ENCODE results near the gene SRP54.

SRP54 gene

GRCh38 chr14:34964977-34965764 lies 17.6 kb upstream of the SRP54 start:
- Histone ChIP-seq H3K27me3 (ENCODE audit: insufficient read depth, low read depth, severe bottlenecking) (no peaks in the 10 kb centered on the region), H3K27ac (no peak overlapping the region), H3K4me3 (ENCODE audit: low read depth, low read length) (no peak overlapping the region), H3K36me3 (no peaks in the 10 kb centered on the region), H3K9me3 (ENCODE audit: severe bottlenecking) (no peaks in the 10 kb centered on the region)
- DNase-seq = no peak
- no peak for TF ChIP-seq CTCF (IDR thresholded peaks at IDR 0.05; ENCODE audit: low read depth, low read length)

GRCh38 chr14:34965912-34966311 lies 16.9 kb upstream of the SRP54 start:
- no peak for DNase-seq
- H3K36me3 ChIP-seq = no peaks in the 10 kb centered on the region
- H3K9me3 ChIP-seq (ENCODE audit: severe bottlenecking) = no peaks in the 10 kb centered on the region
- H3K4me3 ChIP-seq (ENCODE audit: low read depth, low read length) = no peak overlapping the region
- TF ChIP-seq CTCF (IDR thresholded peaks at IDR 0.05; ENCODE audit: low read depth, low read length) = no peak
- H3K27ac ChIP-seq = no peak overlapping the region
- H3K27me3 ChIP-seq (ENCODE audit: insufficient read depth, low read depth, severe bottlenecking) = no peaks in the 10 kb centered on the region

DNA sequence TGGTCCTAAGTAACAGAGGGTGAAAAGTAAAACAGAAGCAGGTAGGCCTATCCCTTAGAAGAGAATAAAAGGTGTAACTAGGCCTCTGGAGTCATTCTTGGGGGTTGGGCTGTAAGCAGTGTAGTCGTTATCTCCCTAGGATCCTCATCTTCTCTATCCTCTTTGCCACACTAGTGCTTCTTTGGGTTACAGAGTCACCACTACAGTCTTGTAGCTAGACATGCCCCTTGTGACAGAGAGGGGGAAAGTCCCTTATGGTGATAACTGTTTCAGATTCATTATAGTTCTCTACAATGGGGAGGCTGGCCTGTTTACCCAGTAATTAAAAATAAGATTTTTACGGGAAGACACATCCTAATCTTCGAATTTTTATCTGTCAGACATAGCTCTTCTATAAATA lies 16.4 kb upstream of the SRP54 start:
- DNase-seq = no peak
- Histone ChIP-seq H3K27ac (no peak overlapping the region), H3K4me3 (ENCODE audit: low read depth, low read length) (no peak overlapping the region), H3K27me3 (ENCODE audit: insufficient read depth, low read depth, severe bottlenecking) (no peaks in the 10 kb centered on the region), H3K36me3 (no peaks in the 10 kb centered on the region), H3K9me3 (ENCODE audit: severe bottlenecking) (no peaks in the 10 kb centered on the region)
- TF ChIP-seq CTCF (IDR thresholded peaks at IDR 0.05; ENCODE audit: low read depth, low read length) = no peak

DNA sequence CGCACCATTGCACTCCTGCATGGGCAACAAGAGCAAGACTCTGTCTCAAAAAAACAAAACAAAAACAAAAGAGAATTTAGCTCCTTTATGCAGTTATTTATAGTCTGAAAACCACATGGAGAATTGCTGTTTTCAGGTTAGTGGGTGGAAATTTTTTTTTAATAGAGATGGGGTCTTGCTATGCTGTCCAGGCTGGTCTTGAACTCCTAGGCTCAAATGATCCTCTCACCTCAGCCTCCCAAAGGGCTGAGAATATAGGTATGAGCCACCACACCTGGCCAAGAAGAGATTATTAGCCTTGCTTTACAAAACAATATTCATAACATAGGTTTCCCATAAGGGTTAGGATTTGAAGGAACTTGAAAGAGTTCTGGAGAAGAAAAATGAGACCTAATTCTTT lies 12.1 kb upstream of the SRP54 start:
- Histone ChIP-seq H3K36me3 (no peaks in the 10 kb centered on the region), H3K9me3 (ENCODE audit: severe bottlenecking) (no peaks in the 10 kb centered on the region), H3K4me3 (ENCODE audit: low read depth, low read length) (no peak overlapping the region), H3K27ac (no peak overlapping the region), H3K27me3 (ENCODE audit: insufficient read depth, low read depth, severe bottlenecking) (no peaks in the 10 kb centered on the region)
- no peak for DNase-seq
- no peak for TF ChIP-seq CTCF (IDR thresholded peaks at IDR 0.05; ENCODE audit: low read depth, low read length)

GRCh38 chr14:34971381-34971780 lies 11.4 kb upstream of the SRP54 start:
- Histone ChIP-seq H3K27ac (no peak overlapping the region), H3K27me3 (ENCODE audit: insufficient read depth, low read depth, severe bottlenecking) (no peaks in the 10 kb centered on the region), H3K4me3 (ENCODE audit: low read depth, low read length) (no peak overlapping the region), H3K36me3 (no peaks in the 10 kb centered on the region), H3K9me3 (ENCODE audit: severe bottlenecking) (no peaks in the 10 kb centered on the region)
- TF ChIP-seq CTCF (IDR thresholded peaks at IDR 0.05; ENCODE audit: low read depth, low read length) = no peak
- DNase-seq = no peak

DNA sequence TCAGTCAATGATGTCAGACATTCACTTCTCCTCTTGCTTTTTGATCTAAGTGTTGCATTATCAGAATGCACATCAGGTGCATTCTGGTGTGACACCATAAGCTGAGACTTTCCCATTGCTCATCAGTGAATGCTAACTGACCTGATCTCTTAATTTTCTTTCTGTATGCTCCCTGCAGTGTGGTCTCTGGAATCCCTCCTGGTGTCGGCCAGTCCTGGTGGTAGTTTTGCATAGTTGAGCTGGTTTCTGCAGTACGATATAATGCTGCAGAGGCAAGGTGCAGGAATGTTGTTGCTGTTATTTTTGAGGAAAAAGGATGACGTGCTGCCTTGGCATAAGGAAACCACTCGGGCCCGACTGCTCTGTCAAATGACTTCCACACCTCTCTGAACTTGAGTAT lies 11.0 kb upstream of the SRP54 start:
- Histone ChIP-seq H3K4me3 (ENCODE audit: low read depth, low read length) (no peak overlapping the region), H3K9me3 (ENCODE audit: severe bottlenecking) (no peaks in the 10 kb centered on the region), H3K36me3 (no peaks in the 10 kb centered on the region), H3K27ac (no peak overlapping the region), H3K27me3 (ENCODE audit: insufficient read depth, low read depth, severe bottlenecking) (no peaks in the 10 kb centered on the region)
- DNase-seq = no peak
- TF ChIP-seq CTCF (IDR thresholded peaks at IDR 0.05; ENCODE audit: low read depth, low read length) = no peak
